ENCODE measurements around the gene GPSM1.

Gene GPSM1

GRCh38 chr9:136344544-136345280 is 17.4 kb downstream of the GPSM1 start:
- Histone ChIP-seq H3K36me3 (ENCODE audit: insufficient read depth) (no peaks in the 10 kb centered on the region), H3K4me1 (ENCODE audit: low read depth, poor library complexity, severe bottlenecking) (peaks cover 5% of the 10 kb centered on the region), H3K79me2 (ENCODE audit: insufficient read depth, low read depth) (no peaks in the 10 kb centered on the region), H3K9ac (no peak overlapping the region), H4K20me1 (ENCODE audit: insufficient read depth) (no peaks in the 10 kb centered on the region), H3K4me3 (IDR thresholded peaks at IDR 0.05; ENCODE audit: insufficient read depth, low read depth, low read length) (no peak overlapping the region), H2AFZ (ENCODE audit: low read depth) (no peak overlapping the region), H3K27me3 (ENCODE audit: insufficient read depth, low read depth) (peaks cover 68% of the 10 kb centered on the region), H3K4me2 (no peak overlapping the region), H3K27ac (no peak overlapping the region)
- TF ChIP-seq CTCF (conservative IDR thresholded peaks at IDR 0.05; ENCODE audit: low read depth, low read length) = no peak

GRCh38 chr9:136345281-136346156 is 18.2 kb downstream of the GPSM1 start:
- Histone ChIP-seq H3K4me3 (IDR thresholded peaks at IDR 0.05; ENCODE audit: insufficient read depth, low read depth, low read length) (no peak overlapping the region), H3K4me2 (no peak overlapping the region), H2AFZ (ENCODE audit: low read depth) (no peak overlapping the region), H4K20me1 (ENCODE audit: insufficient read depth) (no peaks in the 10 kb centered on the region), H3K4me1 (ENCODE audit: low read depth, poor library complexity, severe bottlenecking) (peaks cover 5% of the 10 kb centered on the region), H3K27ac (no peak overlapping the region), H3K36me3 (ENCODE audit: insufficient read depth) (no peaks in the 10 kb centered on the region), H3K79me2 (ENCODE audit: insufficient read depth, low read depth) (no peaks in the 10 kb centered on the region), H3K27me3 (ENCODE audit: insufficient read depth, low read depth) (peaks cover 76% of the 10 kb centered on the region), H3K9ac (no peak overlapping the region)
- no peak for TF ChIP-seq CTCF (conservative IDR thresholded peaks at IDR 0.05; ENCODE audit: low read depth, low read length)

- Histone ChIP-seq H3K4me2 (no peak overlapping the region), H3K9ac (no peak overlapping the region)
Measured at GRCh38 chr9:136346157-136346481, 18.8 kb downstream of the GPSM1 start.

GRCh38 chr9:136346927-136347465 is 19.7 kb downstream of the GPSM1 start:
- H3K27me3 ChIP-seq (ENCODE audit: insufficient read depth, low read depth) = peaks cover 81% of the 10 kb centered on the region
- H3K4me1 ChIP-seq (ENCODE audit: low read depth, poor library complexity, severe bottlenecking) = peaks cover 5% of the 10 kb centered on the region
- H3K9ac ChIP-seq = no peak overlapping the region
- TF ChIP-seq CTCF (conservative IDR thresholded peaks at IDR 0.05; ENCODE audit: low read depth, low read length) = no peak
- no peak overlapping the region for H3K4me3 ChIP-seq (IDR thresholded peaks at IDR 0.05; ENCODE audit: insufficient read depth, low read depth, low read length)
- no peak overlapping the region for H3K4me2 ChIP-seq
- no peak overlapping the region for H2AFZ ChIP-seq (ENCODE audit: low read depth)
- no peaks in the 10 kb centered on the region for H4K20me1 ChIP-seq (ENCODE audit: insufficient read depth)
- H3K36me3 ChIP-seq (ENCODE audit: insufficient read depth) = no peaks in the 10 kb centered on the region
- H3K79me2 ChIP-seq (ENCODE audit: insufficient read depth, low read depth) = no peaks in the 10 kb centered on the region
- no peak overlapping the region for H3K27ac ChIP-seq

More at GRCh38 chr9:136346157-136346481, 18.8 kb downstream of the GPSM1 start:
- Histone ChIP-seq H3K36me3 (ENCODE audit: insufficient read depth) (no peaks in the 10 kb centered on the region), H3K27ac (no peak overlapping the region), H3K4me1 (ENCODE audit: low read depth, poor library complexity, severe bottlenecking) (peaks cover 5% of the 10 kb centered on the region), H4K20me1 (ENCODE audit: insufficient read depth) (no peaks in the 10 kb centered on the region), H3K79me2 (ENCODE audit: insufficient read depth, low read depth) (no peaks in the 10 kb centered on the region), H2AFZ (ENCODE audit: low read depth) (no peak overlapping the region), H3K4me3 (IDR thresholded peaks at IDR 0.05; ENCODE audit: insufficient read depth, low read depth, low read length) (no peak overlapping the region), H3K27me3 (ENCODE audit: insufficient read depth, low read depth) (peaks cover 82% of the 10 kb centered on the region)
- TF ChIP-seq CTCF (conservative IDR thresholded peaks at IDR 0.05; ENCODE audit: low read depth, low read length) = no peak

Measured in KMS-11 (cell line).